ENCODE results near the gene TVP23C.

GRCh38 chr17:15452746-15453145 is 110.5 kb downstream of the TVP23C start:
- TF ChIP-seq, protein P1, sequence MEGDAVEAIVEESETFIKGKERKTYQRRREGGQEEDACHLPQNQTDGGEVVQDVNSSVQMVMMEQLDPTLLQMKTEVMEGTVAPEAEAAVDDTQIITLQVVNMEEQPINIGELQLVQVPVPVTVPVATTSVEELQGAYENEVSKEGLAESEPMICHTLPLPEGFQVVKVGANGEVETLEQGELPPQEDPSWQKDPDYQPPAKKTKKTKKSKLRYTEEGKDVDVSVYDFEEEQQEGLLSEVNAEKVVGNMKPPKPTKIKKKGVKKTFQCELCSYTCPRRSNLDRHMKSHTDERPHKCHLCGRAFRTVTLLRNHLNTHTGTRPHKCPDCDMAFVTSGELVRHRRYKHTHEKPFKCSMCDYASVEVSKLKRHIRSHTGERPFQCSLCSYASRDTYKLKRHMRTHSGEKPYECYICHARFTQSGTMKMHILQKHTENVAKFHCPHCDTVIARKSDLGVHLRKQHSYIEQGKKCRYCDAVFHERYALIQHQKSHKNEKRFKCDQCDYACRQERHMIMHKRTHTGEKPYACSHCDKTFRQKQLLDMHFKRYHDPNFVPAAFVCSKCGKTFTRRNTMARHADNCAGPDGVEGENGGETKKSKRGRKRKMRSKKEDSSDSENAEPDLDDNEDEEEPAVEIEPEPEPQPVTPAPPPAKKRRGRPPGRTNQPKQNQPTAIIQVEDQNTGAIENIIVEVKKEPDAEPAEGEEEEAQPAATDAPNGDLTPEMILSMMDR (IDR thresholded peaks at IDR 0.05) = no peak
- TF ChIP-seq POLR2A (IDR thresholded peaks at IDR 0.05) = no peak

All from lower leg skin (tissue), 3 donors.